Esophagus squamous epithelium (tissue), 4 donors: ENCODE results near the gene CIAO2B.

Source experiments
- CTCF ChIP-seq, 6 experiments: fragments of 450-650 bp in 4 of 6; fragments of 200-600 bp in 2 of 6; sonication (generic) in 2 of 6; IDR thresholded peaks; one replicate each; pipeline ENCODE4 v1.5.1; 2016 to 2019; ENCODE audit warnings: antibody characterized with exemption in 6 of 6, mild to moderate bottlenecking in 4 of 6, moderate library complexity in 4 of 6
- POLR2A ChIP-seq, 4 donors: fragments of 450-650 bp; IDR thresholded peaks; one replicate each; pipeline ENCODE4 v1.6.1; 2017; ENCODE audit warnings: antibody characterized with exemption in 4 of 4, mild to moderate bottlenecking in 4 of 4, moderate library complexity in 3 of 4

GRCh38 chr16:66917741-66918140 lies 16.5 kb downstream of the CIAO2B start:
- TF ChIP-seq CTCF (IDR thresholded peaks at IDR 0.05) (no peak), POLR2A (IDR thresholded peaks at IDR 0.05) (no peak)
